Endothelial cell of umbilical vein (primary cell): ENCODE data around the gene ARHGEF12.

Source experiments
- CTCF ChIP-seq, 2 donors: IDR thresholded peaks; 1 replicate in 1 of 2; 2 replicates in 1 of 2; pipeline ENCODE4 v1.5.1; 2011; ENCODE audit warnings: low read length in 2 of 2, mild to moderate bottlenecking in 2 of 2, moderate library complexity in 2 of 2, control low read depth in 1 of 2, inconsistent platforms in 1 of 2, low read depth in 1 of 2; ENCODE audit not compliant: insufficient read depth in 1 of 2; ENCODE audit errors: extremely low read depth in 1 of 2
- EZH2 ChIP-seq: IDR thresholded peaks from 2 replicates; pipeline ENCODE4 v1.6.1; 2012; ENCODE audit warnings: borderline replicate concordance, low read depth, mild to moderate bottlenecking, moderate library complexity, low read length, inconsistent platforms; ENCODE audit not compliant: severe bottlenecking
- FOS ChIP-seq: IDR thresholded peaks from 2 replicates; pipeline ENCODE4 v1.6.1; 2011; ENCODE audit warnings: mild to moderate bottlenecking, low read length, moderate library complexity, borderline replicate concordance; ENCODE audit not compliant: insufficient read depth
- GATA2 ChIP-seq: IDR thresholded peaks from 2 replicates; pipeline ENCODE4 v1.7.0; 2011; ENCODE audit warnings: low read depth, mild to moderate bottlenecking, moderate library complexity, mixed read lengths, low read length; ENCODE audit not compliant: insufficient read length, insufficient read depth
- JUN ChIP-seq: IDR thresholded peaks from 2 replicates; pipeline ENCODE4 v1.6.1; 2011; ENCODE audit warnings: borderline replicate concordance, low read depth; ENCODE audit not compliant: insufficient read length, insufficient read depth
- MAX ChIP-seq: IDR thresholded peaks from 2 replicates; pipeline ENCODE4 v1.6.1; 2011; ENCODE audit not compliant: insufficient read depth, insufficient read length
- MYC ChIP-seq: IDR thresholded peaks from one replicate; pipeline ENCODE4 v1.6.1; 2011; ENCODE audit warnings: mild to moderate bottlenecking, low read depth, low read length
- POLR2A ChIP-seq: IDR thresholded peaks from 2 replicates; pipeline ENCODE4 v1.6.1; 2012; ENCODE audit warnings: low read depth, mild to moderate bottlenecking, control low read depth, low read length
- POLR2AphosphoS5 ChIP-seq: IDR thresholded peaks from 2 replicates; pipeline ENCODE4 v1.6.1; 2012; ENCODE audit warnings: low read depth, mild to moderate bottlenecking, control low read depth, low read length, moderate library complexity; ENCODE audit not compliant: insufficient read depth

GRCh38 chr11:120536091-120536796 lies 200.0 kb downstream of the ARHGEF12 start:
- TF ChIP-seq EZH2: no peak
- no peak for TF ChIP-seq POLR2A
- TF ChIP-seq CTCF (IDR thresholded peaks at IDR 0.05; ENCODE audit: extremely low read depth in 1 of 2, insufficient read depth in 1 of 2, low read depth in 1 of 2, low read length in 2 of 2): no peak
- no peak for TF ChIP-seq MYC
- no peak for TF ChIP-seq MAX
- TF ChIP-seq GATA2: no peak
- no peak for TF ChIP-seq FOS
- TF ChIP-seq POLR2AphosphoS5: no peak
- TF ChIP-seq JUN: no peak
